Measurements from ENCODE around the gene CAMK4. TPM values are rescaled to one million over a fixed set of nuclear protein-coding genes. Genes with fewer than 3 reads are reported as not detected.

CAMK4 gene
- total RNA-seq, 1 experiment from 2014 or later = 10.6 TPM

DNA sequence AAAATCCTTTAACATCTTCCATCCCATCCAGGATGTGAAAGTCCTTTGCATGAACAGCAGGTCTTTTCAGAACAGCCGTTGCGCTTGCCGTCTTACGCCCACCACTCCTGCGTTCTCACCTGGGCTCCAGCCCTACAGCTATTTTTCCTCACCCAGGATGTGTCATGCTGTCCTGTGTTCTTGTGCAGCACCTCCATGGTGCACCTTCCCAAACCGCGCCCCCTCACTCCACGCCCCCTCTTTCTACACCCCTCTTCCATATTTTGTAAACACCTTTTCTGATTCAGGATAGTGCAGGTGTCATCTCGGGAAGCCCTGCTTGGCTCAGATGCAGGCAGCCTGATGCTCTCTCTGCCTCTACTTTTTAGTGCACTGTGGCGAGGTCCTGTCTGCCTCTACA is 18.4 kb downstream of the CAMK4 start:
- POLR2A ChIA-PET = no interaction called here
- Mint-ChIP-seq H3K27ac (no peak overlapping the region; the same call in 1 of the 2 replicates), H3K36me3 (no peaks in the 10 kb centered on the region), H3K27me3 (ENCODE audit: low read depth) (no peaks in the 10 kb centered on the region), H3K4me3 (no peak overlapping the region), H3K9me3 (no peaks in the 10 kb centered on the region), H3K4me1 (peaks cover 14% of the 10 kb centered on the region)
- TF ChIP-seq NFYB (CRISPR knock-in tag; conservative IDR thresholded peaks at IDR 0.05; ENCODE audit: low read depth) (no peak), NFATC4 (CRISPR knock-in tag; IDR thresholded peaks at IDR 0.05) (no peak), ZNF416 (CRISPR knock-in tag; IDR thresholded peaks at IDR 0.05) (no peak), NFE2L1 (CRISPR knock-in tag; IDR thresholded peaks at IDR 0.05) (no peak), SOX15 (CRISPR knock-in tag; IDR thresholded peaks at IDR 0.05) (no peak), ZNF121 (CRISPR knock-in tag; IDR thresholded peaks at IDR 0.05) (no peak), ATF1 (CRISPR knock-in tag; IDR thresholded peaks at IDR 0.05) (no peak)
- TF ChIP-seq, protein P1, sequence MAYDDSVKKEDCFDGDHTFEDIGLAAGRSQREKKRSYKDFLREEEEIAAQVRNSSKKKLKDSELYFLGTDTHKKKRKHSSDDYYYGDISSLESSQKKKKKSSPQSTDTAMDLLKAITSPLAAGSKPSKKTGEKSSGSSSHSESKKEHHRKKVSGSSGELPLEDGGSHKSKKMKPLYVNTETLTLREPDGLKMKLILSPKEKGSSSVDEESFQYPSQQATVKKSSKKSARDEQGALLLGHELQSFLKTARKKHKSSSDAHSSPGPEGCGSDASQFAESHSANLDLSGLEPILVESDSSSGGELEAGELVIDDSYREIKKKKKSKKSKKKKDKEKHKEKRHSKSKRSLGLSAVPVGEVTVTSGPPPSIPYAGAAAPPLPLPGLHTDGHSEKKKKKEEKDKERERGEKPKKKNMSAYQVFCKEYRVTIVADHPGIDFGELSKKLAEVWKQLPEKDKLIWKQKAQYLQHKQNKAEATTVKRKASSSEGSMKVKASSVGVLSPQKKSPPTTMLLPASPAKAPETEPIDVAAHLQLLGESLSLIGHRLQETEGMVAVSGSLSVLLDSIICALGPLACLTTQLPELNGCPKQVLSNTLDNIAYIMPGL (CRISPR knock-in tag; IDR thresholded peaks at IDR 0.05) = no peak
- TF ChIP-seq, protein P2, sequence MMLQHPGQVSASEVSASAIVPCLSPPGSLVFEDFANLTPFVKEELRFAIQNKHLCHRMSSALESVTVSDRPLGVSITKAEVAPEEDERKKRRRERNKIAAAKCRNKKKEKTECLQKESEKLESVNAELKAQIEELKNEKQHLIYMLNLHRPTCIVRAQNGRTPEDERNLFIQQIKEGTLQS (CRISPR knock-in tag; conservative IDR thresholded peaks at IDR 0.05) = no peak
- TF ChIP-seq, protein P3, sequence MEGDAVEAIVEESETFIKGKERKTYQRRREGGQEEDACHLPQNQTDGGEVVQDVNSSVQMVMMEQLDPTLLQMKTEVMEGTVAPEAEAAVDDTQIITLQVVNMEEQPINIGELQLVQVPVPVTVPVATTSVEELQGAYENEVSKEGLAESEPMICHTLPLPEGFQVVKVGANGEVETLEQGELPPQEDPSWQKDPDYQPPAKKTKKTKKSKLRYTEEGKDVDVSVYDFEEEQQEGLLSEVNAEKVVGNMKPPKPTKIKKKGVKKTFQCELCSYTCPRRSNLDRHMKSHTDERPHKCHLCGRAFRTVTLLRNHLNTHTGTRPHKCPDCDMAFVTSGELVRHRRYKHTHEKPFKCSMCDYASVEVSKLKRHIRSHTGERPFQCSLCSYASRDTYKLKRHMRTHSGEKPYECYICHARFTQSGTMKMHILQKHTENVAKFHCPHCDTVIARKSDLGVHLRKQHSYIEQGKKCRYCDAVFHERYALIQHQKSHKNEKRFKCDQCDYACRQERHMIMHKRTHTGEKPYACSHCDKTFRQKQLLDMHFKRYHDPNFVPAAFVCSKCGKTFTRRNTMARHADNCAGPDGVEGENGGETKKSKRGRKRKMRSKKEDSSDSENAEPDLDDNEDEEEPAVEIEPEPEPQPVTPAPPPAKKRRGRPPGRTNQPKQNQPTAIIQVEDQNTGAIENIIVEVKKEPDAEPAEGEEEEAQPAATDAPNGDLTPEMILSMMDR (IDR thresholded peaks at IDR 0.05) = no peak
- TF ChIP-seq, protein P4, sequence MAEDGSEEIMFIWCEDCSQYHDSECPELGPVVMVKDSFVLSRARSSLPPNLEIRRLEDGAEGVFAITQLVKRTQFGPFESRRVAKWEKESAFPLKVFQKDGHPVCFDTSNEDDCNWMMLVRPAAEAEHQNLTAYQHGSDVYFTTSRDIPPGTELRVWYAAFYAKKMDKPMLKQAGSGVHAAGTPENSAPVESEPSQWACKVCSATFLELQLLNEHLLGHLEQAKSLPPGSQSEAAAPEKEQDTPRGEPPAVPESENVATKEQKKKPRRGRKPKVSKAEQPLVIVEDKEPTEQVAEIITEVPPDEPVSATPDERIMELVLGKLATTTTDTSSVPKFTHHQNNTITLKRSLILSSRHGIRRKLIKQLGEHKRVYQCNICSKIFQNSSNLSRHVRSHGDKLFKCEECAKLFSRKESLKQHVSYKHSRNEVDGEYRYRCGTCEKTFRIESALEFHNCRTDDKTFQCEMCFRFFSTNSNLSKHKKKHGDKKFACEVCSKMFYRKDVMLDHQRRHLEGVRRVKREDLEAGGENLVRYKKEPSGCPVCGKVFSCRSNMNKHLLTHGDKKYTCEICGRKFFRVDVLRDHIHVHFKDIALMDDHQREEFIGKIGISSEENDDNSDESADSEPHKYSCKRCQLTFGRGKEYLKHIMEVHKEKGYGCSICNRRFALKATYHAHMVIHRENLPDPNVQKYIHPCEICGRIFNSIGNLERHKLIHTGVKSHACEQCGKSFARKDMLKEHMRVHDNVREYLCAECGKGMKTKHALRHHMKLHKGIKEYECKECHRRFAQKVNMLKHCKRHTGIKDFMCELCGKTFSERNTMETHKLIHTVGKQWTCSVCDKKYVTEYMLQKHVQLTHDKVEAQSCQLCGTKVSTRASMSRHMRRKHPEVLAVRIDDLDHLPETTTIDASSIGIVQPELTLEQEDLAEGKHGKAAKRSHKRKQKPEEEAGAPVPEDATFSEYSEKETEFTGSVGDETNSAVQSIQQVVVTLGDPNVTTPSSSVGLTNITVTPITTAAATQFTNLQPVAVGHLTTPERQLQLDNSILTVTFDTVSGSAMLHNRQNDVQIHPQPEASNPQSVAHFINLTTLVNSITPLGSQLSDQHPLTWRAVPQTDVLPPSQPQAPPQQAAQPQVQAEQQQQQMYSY (CRISPR knock-in tag; IDR thresholded peaks at IDR 0.05) = no peak
- TF ChIP-seq, protein P5, sequence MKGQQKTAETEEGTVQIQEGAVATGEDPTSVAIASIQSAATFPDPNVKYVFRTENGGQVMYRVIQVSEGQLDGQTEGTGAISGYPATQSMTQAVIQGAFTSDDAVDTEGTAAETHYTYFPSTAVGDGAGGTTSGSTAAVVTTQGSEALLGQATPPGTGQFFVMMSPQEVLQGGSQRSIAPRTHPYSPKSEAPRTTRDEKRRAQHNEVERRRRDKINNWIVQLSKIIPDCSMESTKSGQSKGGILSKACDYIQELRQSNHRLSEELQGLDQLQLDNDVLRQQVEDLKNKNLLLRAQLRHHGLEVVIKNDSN (CRISPR knock-in tag; IDR thresholded peaks at IDR 0.05) = no peak
- TF ChIP-seq, protein P6, sequence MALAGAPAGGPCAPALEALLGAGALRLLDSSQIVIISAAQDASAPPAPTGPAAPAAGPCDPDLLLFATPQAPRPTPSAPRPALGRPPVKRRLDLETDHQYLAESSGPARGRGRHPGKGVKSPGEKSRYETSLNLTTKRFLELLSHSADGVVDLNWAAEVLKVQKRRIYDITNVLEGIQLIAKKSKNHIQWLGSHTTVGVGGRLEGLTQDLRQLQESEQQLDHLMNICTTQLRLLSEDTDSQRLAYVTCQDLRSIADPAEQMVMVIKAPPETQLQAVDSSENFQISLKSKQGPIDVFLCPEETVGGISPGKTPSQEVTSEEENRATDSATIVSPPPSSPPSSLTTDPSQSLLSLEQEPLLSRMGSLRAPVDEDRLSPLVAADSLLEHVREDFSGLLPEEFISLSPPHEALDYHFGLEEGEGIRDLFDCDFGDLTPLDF (CRISPR knock-in tag; IDR thresholded peaks at IDR 0.05) = no peak
- TF ChIP-seq, protein P7, sequence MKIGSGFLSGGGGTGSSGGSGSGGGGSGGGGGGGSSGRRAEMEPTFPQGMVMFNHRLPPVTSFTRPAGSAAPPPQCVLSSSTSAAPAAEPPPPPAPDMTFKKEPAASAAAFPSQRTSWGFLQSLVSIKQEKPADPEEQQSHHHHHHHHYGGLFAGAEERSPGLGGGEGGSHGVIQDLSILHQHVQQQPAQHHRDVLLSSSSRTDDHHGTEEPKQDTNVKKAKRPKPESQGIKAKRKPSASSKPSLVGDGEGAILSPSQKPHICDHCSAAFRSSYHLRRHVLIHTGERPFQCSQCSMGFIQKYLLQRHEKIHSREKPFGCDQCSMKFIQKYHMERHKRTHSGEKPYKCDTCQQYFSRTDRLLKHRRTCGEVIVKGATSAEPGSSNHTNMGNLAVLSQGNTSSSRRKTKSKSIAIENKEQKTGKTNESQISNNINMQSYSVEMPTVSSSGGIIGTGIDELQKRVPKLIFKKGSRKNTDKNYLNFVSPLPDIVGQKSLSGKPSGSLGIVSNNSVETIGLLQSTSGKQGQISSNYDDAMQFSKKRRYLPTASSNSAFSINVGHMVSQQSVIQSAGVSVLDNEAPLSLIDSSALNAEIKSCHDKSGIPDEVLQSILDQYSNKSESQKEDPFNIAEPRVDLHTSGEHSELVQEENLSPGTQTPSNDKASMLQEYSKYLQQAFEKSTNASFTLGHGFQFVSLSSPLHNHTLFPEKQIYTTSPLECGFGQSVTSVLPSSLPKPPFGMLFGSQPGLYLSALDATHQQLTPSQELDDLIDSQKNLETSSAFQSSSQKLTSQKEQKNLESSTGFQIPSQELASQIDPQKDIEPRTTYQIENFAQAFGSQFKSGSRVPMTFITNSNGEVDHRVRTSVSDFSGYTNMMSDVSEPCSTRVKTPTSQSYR (CRISPR knock-in tag; IDR thresholded peaks at IDR 0.05) = no peak
- DNase-seq (ENCODE audit: low spot score) = no peak
- CTCF ChIA-PET = no interaction called here
- ATAC-seq = peak; percentile 43
